Neural cell (in vitro differentiated cells): ENCODE measurements around the gene WNK2. TPM values are rescaled to one million over a fixed set of nuclear protein-coding genes. Genes with fewer than 3 reads are reported as not detected.

Experiments used
- H2AFZ ChIP-seq: fragments of 200-600, 300-800 bp; sonication (generic), shearing (Covaris generic); 2 replicates; pipeline ENCODE4 v1.6.0; 2014; ENCODE audit warnings: low read depth, mild to moderate bottlenecking, antibody characterized with exemption, low read length, moderate library complexity
- H3F3A ChIP-seq: fragments of 200-600 bp; shearing (Covaris generic); 2 replicates; pipeline ENCODE4 v1.6.1; 2016; ENCODE audit warnings: mild to moderate bottlenecking, moderate library complexity, mixed read lengths, antibody characterized with exemption, low read length; ENCODE audit not compliant: insufficient read depth, poor library complexity, severe bottlenecking
- H3K27ac ChIP-seq: fragments of 200-600, 300-800 bp; sonication (generic), shearing (Covaris generic); 2 replicates; pipeline ENCODE4 v1.5.1; 2014; ENCODE audit warnings: mild to moderate bottlenecking, low read length, moderate library complexity
- H3K27me3 ChIP-seq: fragments of 300-800, 200-600 bp; sonication (generic), shearing (Covaris generic); 2 replicates; pipeline ENCODE4 v1.6.0; 2014; ENCODE audit warnings: mild to moderate bottlenecking, low read depth, low read length, moderate library complexity; ENCODE audit not compliant: insufficient read depth
- H3K36me3 ChIP-seq: fragments of 300-800, 200-600 bp; sonication (generic), shearing (Covaris generic); 2 replicates; pipeline ENCODE4 v1.5.1; 2014; ENCODE audit warnings: mild to moderate bottlenecking, antibody characterized with exemption, low read length, moderate library complexity; ENCODE audit not compliant: insufficient read depth
- H3K4me2 ChIP-seq: fragments of 300-800, 200-600 bp; sonication (generic), shearing (Covaris generic); 2 replicates; pipeline ENCODE4 v1.6.0; 2014; ENCODE audit warnings: mild to moderate bottlenecking, low read length
- H3K4me3 ChIP-seq: fragments of 300-800, 200-600 bp; sonication (generic), shearing (Covaris generic); 2 replicates; pipeline ENCODE4 v1.5.1; 2014; ENCODE audit warnings: mild to moderate bottlenecking, low read length, moderate library complexity
- H3K79me2 ChIP-seq: fragments of 200-600 bp; shearing (Covaris generic); replicated peaks from 2 replicates; pipeline ENCODE4 v1.6.0; 2014; ENCODE audit warnings: mild to moderate bottlenecking, low read length, moderate library complexity; ENCODE audit not compliant: insufficient read depth
- H3K9ac ChIP-seq: fragments of 300-800, 200-600 bp; sonication (generic), shearing (Covaris generic); 2 replicates; pipeline ENCODE4 v1.6.1; 2016; ENCODE audit warnings: mild to moderate bottlenecking, low read length, mixed read lengths
- H3K9me2 ChIP-seq: fragments of 200-600 bp; shearing (Covaris generic); 2 replicates; pipeline ENCODE4 v1.6.1; 2016; ENCODE audit warnings: mild to moderate bottlenecking, low read length, mixed read lengths; ENCODE audit not compliant: insufficient read depth
- H3K9me3 ChIP-seq: fragments of 200-600, 300-800 bp; sonication (generic), shearing (Covaris generic); 2 replicates; pipeline ENCODE4 v1.6.1; 2016; ENCODE audit warnings: mild to moderate bottlenecking, mixed run types, low read length, moderate library complexity, mixed read lengths
- H4K20me1 ChIP-seq: fragments of 200-600 bp; shearing (Covaris generic); 2 replicates; pipeline ENCODE4 v1.6.1; 2016; ENCODE audit warnings: mild to moderate bottlenecking, mixed run types; ENCODE audit not compliant: insufficient read depth
- CTCF ChIP-seq: fragments of 450-650 bp; IDR thresholded peaks from 2 replicates; pipeline ENCODE4 v1.5.1; 2014; ENCODE audit warnings: antibody characterized with exemption, mild to moderate bottlenecking, moderate library complexity; ENCODE audit not compliant: poor library complexity, severe bottlenecking
- EP300 ChIP-seq: fragments of 450-650 bp; conservative IDR thresholded peaks from 2 replicates; pipeline ENCODE4 v1.6.1; 2014; ENCODE audit warnings: antibody characterized with exemption, mild to moderate bottlenecking, moderate library complexity; ENCODE audit not compliant: poor library complexity, severe bottlenecking
- EZH2 ChIP-seq: fragments of 200-600, 300-800 bp; shearing (Covaris generic), sonication (generic); IDR thresholded peaks from 2 replicates; pipeline ENCODE4 v1.6.1; 2014; ENCODE audit warnings: antibody characterized with exemption, low read length, borderline replicate concordance, mild to moderate bottlenecking; ENCODE audit not compliant: insufficient read depth, poor library complexity, severe bottlenecking
- MXI1 ChIP-seq: fragments of 450-650 bp; conservative IDR thresholded peaks from 2 replicates; pipeline ENCODE4 v1.6.1; 2014; ENCODE audit warnings: antibody characterized with exemption, mild to moderate bottlenecking; ENCODE audit not compliant: poor library complexity, severe bottlenecking
- POLR2AphosphoS5 ChIP-seq: IDR thresholded peaks from 2 replicates; pipeline ENCODE4 v1.6.1; 2012
- RAD21 ChIP-seq: fragments of 450-650 bp; conservative IDR thresholded peaks from 2 replicates; pipeline ENCODE4 v1.6.1; 2014; ENCODE audit warnings: antibody characterized with exemption, mild to moderate bottlenecking, moderate library complexity
- REST ChIP-seq: IDR thresholded peaks from 2 replicates; pipeline ENCODE4 v1.6.1; 2012; ENCODE audit warnings: borderline replicate concordance
- SMC3 ChIP-seq: fragments of 450-650 bp; conservative IDR thresholded peaks from 2 replicates; pipeline ENCODE4 v1.6.1; 2014; ENCODE audit warnings: antibody characterized with exemption, mild to moderate bottlenecking, moderate library complexity; ENCODE audit not compliant: poor library complexity
- TAF1 ChIP-seq: IDR thresholded peaks from 2 replicates; pipeline ENCODE4 v1.6.1; 2012; ENCODE audit warnings: low read depth
- polyA plus RNA-seq: library from polyadenylated mRNA; depleted of rRNA; stranded (reverse); fragments of >200 nt; gene quantifications from 2 replicates; pipeline ENCODE4 v1.2.3, GENCODE V29; 2014

WNK2 gene
- polyA plus RNA-seq, 1 donor from 2014 or later: 37.1 TPM

- Histone ChIP-seq H3K9ac (no peak overlapping the region), H3K79me2 (peaks cover 43% of the 10 kb centered on the region), H3K27ac (no peak overlapping the region), H3K4me3 (no peak overlapping the region), H3K9me3 (no peaks in the 10 kb centered on the region), H3F3A (no peaks in the 10 kb centered on the region), H3K4me2 (no peak overlapping the region), H2AFZ (no peak overlapping the region), H3K36me3 (no peaks in the 10 kb centered on the region), H3K27me3 (no peaks in the 10 kb centered on the region), H3K9me2 (no peaks in the 10 kb centered on the region), H4K20me1 (peaks cover 12% of the 10 kb centered on the region)
- TF ChIP-seq SMC3 (no peak), RAD21 (no peak), TAF1 (no peak), EZH2 (no peak), MXI1 (no peak), REST (no peak), EP300 (no peak), CTCF (no peak), POLR2AphosphoS5 (no peak)
Observed at GRCh38 chr9:93189369-93190132, 5.6 kb downstream of the WNK2 start.

GRCh38 chr9:93190133-93190525 is 6.2 kb downstream of the WNK2 start:
- Histone ChIP-seq H3K79me2 (peaks cover 42% of the 10 kb centered on the region), H3K9ac (no peak overlapping the region)

More at GRCh38 chr9:93190133-93190525, 6.2 kb downstream of the WNK2 start:
- H4K20me1 ChIP-seq: peaks cover 12% of the 10 kb centered on the region
- no peak overlapping the region for H2AFZ ChIP-seq
- no peaks in the 10 kb centered on the region for H3F3A ChIP-seq
- H3K4me3 ChIP-seq: no peak overlapping the region
- no peak overlapping the region for H3K4me2 ChIP-seq
- H3K36me3 ChIP-seq: no peaks in the 10 kb centered on the region
- H3K27me3 ChIP-seq: no peaks in the 10 kb centered on the region
- TF ChIP-seq EZH2 (no peak), POLR2AphosphoS5 (no peak), REST (no peak), SMC3 (no peak), TAF1 (no peak), EP300 (no peak), RAD21 (no peak), MXI1 (no peak), CTCF (no peak)
- H3K27ac ChIP-seq: no peak overlapping the region
- H3K9me2 ChIP-seq: no peaks in the 10 kb centered on the region
- no peaks in the 10 kb centered on the region for H3K9me3 ChIP-seq
